Measurements from ENCODE around the gene GGCX. TPM values are rescaled to one million over a fixed set of nuclear protein-coding genes. Genes with fewer than 3 reads are reported as not detected.
A peak's percentile ranks its signal among the peaks of the same experiment; 100 is the strongest.

Gene GGCX
- total and polyA plus RNA-seq, 2 of the 13 experiments (the other 11 are each of a cell fraction or from before 2014, with no cell fraction given) = 72.5 to 103 TPM

GRCh38 chr2:85595301-85596025, 34.2 kb upstream of the GGCX start, which contains the start of gene RNF181 (continued):
- peak; percentile 77 for TF ChIP-seq ZNF407 (CRISPR knock-in tag; IDR thresholded peaks at IDR 0.05; ENCODE audit: not compliant biosample characterization)
- no peak for TF ChIP-seq ZBTB14 (CRISPR knock-in tag; IDR thresholded peaks at IDR 0.05)
- 0 out of 2 replicates have a peak, but pooled peaks have one; percentile 37 for TF ChIP-seq CBFB (CRISPR knock-in tag; IDR thresholded peaks at IDR 0.05)
- peak; percentile 18 for TF ChIP-seq PHF5A (CRISPR knock-in tag; IDR thresholded peaks at IDR 0.05; ENCODE audit: low read depth, unreplicated experiment)
- TF ChIP-seq ZFP82 (CRISPR knock-in tag; IDR thresholded peaks at IDR 0.05; ENCODE audit: borderline replicate concordance) = peak; percentile 16; the same call in 1 of the 2 replicates
- no peak for TF ChIP-seq ZNF362 (CRISPR knock-in tag; IDR thresholded peaks at IDR 0.05; ENCODE audit: borderline replicate concordance)
- TF ChIP-seq IRX3 (CRISPR knock-in tag; IDR thresholded peaks at IDR 0.05; ENCODE audit: borderline replicate concordance, low read depth) = peak; percentile 64; the same call in 1 of the 2 replicates
- TF ChIP-seq ZBTB49 (CRISPR knock-in tag; IDR thresholded peaks at IDR 0.05; ENCODE audit: borderline replicate concordance) = no peak
- no peak for TF ChIP-seq CTCF (CRISPR knock-in tag; IDR thresholded peaks at IDR 0.05)
- no peak for TF ChIP-seq ARNTL (CRISPR knock-in tag; IDR thresholded peaks at IDR 0.05)
- no peak for TF ChIP-seq GABPA (IDR thresholded peaks at IDR 0.05; ENCODE audit: low read depth, low read length)
- peak; percentile 85 for TF ChIP-seq GABPA (CRISPR knock-in tag; IDR thresholded peaks at IDR 0.05; ENCODE audit: low read depth)
- 0 out of 2 replicates have a peak, but pooled peaks have one; percentile 13 for TF ChIP-seq HMG20B (CRISPR knock-in tag; conservative IDR thresholded peaks at IDR 0.05)

Measured in HepG2 (cell line).